GM18520 (cell line): ENCODE measurements around the gene TRIO.
"Not testable (repeated sequence)": the region's sequence is repeated elsewhere in the genome, so short reads cannot be mapped to it uniquely, and the experiment has no call there.

Source experiments
- ATAC-seq: cut with Tn5 transposase; IDR thresholded peaks from one replicate; pipeline ENCODE4 v1.9.1; 2021; ENCODE audit not compliant: unreplicated experiment

TRIO gene

DNA sequence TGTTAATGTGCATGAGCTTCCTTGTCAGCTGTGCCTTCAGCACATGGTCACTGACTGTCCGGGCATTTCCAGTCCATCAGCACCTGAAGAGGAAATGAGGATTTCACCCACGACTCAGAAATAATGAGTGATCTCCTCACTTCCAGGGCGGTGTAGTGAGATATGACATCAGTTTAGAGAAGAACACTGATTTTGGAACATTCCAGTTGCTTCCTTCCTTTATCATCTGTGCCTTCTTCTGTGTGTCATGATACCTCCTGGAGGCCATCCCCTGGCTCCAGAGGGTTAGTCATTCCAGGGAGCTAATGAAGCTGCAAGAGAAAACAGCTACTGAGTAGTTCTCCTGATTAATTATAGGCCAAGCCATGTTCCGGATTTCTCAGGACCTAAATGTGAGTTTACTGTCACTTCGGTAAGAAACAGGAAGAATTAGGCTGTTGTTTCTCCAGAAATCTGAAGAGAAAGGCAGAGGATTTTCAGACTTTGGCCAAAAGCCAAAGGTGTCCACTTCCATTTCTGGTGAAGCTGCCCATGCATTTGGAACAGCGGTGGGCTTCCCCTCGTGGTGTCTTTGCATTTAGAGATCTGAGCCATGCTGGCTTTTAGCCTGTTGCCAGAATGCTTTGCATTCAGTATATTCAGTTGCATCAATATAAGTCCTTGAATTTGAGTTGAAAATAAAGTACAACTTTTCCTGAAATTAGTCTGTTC lies 277.1 kb downstream of the TRIO start:
- ATAC-seq, result no peak

DNA sequence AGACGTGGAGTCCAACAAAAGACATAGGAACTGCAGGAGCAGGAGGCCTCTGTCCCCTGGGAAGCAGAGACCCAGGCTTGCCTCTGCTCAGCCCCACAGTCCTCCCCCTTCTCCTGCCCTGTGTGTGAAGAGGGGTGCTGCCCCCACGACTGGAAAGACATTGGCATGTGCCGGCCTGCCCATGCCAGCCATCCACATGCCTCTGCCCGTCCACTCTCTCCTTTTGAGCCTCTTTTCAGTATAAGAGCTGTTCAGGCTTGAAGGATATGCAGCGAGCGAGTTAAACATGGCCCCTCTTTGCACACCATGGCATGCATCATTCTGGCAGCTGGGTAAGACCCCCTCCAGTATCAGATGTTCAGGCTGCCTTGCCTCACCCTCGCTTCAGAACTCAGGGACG lies 278.7 kb downstream of the TRIO start:
- ATAC-seq, result no peak

DNA sequence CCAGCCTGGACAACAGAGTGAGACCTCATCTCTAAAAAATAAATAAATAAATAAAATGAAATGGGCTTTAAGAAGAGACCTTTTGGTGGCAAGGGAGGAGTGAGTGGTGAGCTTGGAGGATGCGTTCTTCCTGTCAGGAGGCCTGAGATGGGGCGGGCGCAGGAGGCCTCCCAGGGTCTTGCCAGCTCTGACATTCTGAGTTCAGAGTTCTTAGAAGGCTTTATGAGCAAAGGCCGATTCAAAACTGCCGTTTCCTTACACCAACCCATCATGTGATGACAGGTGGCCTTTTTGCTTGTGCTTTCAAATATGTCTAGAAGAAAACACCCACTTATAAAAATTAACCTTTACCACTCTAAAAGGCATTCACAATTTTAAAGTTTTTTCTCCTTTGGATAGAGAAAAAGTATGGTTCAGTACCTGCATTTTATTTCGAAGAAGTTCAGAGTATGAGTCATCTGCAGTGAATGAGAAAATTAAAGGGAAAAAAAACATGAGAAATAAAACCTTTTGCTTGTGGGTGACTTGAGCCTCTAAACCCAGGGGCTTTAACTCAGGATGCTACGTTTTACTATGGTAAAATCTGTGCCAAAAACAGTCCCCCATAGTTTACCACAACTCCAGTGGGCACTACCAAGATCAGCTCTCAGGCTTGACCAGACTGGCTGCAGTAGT lies 281.0 kb downstream of the TRIO start:
- no peak for ATAC-seq

DNA sequence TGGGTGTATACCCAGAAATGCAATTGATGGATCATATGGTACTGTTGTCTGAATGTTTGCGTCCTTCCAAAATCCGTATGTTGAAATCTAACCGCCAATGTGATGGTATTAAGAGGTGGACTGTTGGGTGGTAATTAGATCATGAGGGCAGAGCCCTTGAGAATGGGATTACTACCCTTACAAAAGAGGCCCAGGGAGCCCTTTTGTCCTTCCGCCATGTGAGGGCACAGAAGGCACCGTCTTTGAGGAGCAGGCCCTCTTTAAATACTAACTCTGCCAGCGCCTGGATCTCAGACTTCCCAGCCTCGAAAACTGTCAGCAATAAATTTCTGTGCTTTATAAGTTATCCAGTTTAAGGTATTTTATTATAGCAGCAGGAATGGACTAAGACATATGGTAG lies 282.4 kb downstream of the TRIO start:
- no peak for ATAC-seq

DNA sequence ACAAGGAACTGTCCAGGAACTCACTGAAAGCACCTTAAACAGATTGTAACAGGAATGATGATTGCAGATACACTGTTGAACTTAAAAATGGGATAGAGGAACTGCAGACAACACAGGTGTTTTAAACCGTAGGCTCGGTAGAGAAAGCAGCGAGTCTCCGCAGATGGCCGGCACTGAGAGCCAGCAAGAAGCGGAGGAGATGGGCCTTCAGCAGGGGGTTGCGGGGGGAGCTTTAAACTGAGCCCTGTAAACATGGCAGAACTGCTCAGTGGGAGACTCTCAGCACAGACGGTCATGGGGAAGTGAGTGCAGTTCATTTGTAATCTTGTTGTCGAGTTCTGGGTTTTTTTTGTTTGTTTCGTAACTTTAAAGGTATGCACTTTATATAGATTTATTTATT lies 283.4 kb downstream of the TRIO start:
- no peak for ATAC-seq

DNA sequence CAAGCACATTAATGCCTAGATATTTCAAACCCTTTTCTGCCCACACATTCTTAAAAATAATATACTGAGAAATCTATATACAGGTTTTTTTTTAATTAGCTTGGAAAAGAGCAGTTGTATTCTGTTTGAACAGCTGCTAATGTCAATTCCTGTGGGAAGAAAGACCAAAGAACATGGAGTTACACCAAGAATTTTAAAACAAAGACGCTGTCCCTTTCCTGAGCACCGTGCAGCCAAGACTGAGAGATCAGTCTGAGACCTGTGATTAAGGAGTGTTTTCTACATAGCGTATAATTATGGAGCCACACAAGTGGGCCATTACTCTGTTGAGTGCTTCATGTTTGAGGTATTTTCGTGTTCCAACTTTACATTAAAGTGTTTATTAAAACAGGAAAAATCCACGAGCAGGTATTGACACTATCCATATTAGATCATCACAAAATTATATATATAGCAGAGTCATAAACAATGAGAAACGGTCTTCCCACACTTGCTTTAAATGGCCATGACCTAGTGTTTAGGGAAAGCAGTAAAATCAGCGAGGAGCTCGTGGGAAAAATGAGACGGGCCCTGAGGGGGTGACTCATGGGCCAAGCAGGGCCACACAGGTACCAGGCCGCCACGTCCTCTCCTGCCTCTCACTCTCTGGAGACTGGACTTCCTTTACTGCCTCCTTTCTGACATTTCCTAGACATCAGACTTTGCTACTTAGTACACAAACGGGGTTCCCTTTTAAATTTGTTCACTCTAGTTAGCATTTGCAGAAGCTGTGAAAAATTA lies 285.4 kb downstream of the TRIO start:
- ATAC-seq, result no peak

DNA sequence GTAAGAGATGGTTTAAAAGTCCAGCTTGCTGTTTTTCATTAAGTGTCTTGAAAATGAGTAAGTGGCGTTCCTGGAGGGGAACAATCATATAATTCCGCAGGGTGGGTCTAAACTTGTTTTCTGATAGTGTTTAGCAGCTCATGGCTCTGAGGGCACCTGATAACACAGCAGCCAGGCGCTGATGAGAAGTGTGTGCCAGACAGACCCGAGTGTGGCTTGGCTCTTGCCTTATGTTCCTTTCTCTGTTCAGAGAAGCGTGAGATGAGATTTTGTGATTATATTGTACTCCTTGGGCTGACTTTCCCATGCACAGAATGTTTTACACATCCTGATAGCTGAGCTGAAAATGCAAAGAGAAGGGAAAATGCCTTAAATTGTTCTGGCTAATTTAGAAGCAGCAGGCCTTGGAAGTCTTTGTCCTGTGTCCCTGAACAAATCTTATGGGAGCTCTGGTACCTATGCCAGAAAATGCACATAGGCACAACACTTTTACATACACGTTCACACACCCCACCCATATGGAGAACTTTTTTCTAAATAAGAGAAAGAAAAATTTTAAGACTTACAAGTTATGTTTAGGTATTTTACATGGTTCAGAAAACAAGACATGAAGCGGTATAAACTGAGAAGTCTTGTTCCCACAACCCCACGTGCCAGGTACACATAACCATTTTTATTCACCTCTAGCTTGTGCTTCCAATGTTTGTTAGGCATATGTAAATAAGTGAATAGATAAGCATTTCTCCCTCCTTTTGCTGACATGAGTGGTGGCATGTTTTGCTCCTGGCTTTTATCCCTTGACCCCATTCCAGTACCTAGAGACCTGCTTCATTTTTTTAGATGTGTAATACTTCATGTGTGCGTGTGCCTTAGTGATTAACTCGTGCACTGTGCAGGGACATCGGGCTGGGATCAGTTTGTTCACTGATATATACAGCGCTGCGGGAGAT lies 286.2 kb downstream of the TRIO start:
- no peak for ATAC-seq

DNA sequence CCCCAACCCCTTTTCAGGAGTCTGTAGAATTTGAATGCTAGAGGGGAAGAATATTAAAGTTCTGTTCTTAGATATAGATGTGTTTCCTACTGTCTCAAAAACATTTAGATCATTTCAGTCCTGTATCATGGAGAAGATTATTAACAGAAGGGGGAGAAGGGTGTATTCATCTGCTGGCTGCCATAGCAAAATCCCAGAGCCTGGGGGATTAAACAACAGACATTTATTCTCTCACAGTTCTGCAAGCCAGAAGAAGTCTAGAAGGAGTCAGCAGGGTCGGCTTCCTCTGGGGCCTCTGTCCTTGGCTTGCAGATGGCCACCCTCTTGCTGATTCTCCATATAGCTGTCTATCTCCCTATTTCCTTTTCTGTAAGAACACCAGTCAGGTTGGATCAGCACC lies 288.4 kb downstream of the TRIO start:
- no peak for ATAC-seq

DNA sequence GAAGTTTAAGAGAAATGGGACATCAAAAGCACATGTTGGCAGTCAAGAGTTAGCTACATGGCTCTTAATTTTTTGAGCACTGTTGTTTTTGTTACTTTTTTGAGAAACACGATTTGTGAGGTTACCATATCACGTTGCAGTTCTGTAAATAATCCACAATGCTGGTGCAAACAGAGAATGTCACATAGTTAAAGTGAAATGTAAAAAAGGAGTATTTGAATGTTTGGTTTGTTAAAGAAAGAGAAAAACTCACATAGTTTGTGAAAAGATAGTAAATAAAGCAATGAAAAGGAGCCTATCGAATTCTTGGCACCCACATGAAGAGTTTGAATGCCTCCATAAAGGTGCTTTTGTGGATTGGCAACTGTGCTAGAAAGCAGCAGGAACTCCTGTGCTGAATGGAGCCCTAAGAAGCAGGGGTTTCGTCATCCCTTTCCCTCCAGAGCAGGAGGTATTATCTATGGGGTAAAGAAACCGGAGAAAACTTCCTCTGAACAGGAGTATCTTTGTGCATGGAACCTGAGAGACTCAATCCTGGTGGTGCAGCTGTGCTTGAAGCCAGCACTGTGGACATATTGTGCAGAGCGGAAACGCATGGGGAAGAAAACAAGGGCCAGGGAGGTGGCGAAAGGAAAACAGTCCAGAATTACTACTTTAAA lies 289.9 kb downstream of the TRIO start:
- ATAC-seq, result no peak

DNA sequence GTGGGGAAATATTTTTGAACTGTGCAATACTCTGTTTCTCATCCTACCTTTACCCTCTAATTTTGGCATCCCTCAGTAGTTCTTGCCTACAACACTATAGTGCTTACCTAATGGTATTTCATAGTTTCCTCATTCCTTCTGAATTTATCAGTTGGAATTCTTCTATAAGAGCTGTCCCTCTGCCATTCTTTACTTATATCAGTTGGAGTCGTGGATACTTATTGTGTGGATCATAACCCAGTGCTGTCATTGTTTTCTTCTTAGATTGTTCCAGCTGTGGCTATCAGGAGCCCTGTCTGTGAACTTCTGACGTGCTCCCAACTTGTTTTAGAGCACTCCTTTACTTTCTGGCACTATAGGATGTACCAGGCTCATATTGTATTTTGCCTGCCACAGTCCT lies 292.3 kb downstream of the TRIO start:
- no peak for ATAC-seq

DNA sequence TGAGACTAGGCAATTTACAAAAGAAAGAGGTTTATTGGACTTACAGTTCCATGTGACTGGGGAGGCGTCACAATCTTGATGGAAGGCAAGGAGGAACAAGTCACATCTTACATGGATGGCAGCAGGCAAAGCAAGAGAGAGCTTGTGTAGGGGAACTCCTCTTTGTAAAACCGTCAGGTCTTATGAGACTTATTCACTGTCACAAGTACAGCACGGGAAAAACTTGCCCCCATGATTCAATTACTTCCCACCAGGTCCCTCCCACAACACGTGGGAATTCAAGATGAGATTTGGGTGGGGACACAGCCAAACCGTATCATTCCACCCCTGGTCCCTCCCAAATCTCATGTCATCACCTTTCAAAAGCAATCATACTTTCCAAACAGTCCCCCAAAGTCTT lies 293.0 kb downstream of the TRIO start:
- not testable (repeated sequence) for ATAC-seq

DNA sequence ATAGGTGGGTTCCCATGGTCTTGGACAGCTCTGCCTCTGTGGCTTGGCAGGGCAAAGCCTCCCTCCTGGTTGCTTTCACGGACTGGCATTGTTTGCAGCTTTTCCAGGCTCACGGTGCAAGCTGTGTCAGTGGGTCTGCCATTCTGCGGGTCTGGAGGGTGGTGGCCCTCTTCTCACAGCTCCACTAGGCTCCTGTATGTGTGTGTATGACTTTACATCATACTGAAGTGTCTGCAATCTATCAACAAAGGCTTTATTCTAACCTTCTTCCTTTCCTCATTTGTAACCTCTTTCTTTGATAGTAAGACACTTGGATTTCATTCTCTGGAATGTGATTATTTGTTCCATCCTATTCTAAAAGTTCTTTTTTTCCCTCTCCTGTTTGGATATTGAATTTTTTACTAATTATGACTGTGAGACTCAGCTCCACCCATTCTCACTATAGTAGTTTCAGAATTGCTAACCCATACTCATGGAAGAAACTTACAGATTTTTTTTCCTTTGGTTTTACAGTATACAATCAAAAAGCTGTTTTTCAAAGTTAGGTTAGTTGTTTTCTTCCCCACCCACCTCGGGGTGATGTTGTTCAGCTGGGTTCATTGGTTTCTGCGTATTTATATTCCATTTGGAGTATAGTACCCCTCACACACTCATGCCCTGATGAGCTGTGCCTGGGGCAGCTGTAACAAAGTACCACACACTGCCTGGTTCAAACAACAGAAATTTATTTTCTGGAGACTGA lies 293.8 kb downstream of the TRIO start:
- no peak for ATAC-seq

DNA sequence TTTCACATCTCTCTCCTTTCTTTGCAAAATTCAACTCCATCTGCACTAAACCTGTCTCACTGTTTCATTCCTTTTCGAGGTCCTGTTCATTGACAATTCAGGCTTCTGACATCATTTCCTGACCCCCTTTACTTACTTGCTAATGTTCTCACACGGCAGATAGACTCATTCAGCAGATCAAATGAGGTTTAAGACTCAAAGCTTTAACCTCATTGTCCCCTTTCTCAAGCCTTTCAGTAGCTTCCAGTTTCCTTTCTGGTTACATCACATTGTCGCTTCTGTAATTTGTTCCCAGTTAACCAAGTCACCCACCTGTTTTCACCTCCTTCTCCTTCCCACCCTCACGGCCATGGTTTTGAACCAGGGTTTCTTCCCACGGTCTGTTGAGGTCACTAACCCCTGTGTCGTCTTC lies 295.1 kb downstream of the TRIO start:
- no peak for ATAC-seq

DNA sequence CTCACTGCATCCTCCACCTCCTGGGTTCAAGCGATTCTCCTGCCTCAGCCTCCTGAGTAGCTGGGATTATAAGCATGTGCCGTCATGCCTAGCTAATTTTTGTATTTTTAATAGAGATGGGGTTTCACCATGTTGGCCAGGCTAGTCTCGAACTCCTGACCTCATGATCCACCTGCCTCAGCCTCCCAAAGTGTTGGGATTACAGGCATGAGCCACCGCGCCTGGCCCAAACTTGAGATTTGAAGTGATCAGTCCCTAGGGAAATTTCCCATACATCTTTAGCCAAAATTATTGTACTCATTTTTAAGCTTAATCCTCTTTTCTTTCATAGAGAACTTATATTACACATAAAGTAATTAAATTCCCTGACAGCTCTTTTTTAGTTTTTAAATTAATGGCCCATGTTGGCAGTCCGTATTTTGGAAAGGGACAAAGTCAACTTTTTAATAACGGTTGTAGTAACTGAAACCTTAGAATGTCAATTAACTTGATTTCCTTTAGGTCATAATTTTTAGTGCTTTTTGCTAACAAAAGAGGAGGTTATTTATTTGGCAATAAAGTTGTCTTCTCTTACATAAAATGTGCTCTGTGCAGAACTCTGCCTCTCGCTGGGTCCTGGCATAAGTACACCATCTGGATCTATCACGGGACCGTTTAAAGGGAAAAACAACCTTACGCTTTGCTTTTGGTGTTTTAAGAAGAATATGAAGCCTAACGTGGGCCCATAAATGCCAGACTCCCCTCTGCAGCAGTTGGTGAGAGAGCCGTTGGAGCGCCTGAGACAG lies 296.1 kb downstream of the TRIO start:
- no peak for ATAC-seq

DNA sequence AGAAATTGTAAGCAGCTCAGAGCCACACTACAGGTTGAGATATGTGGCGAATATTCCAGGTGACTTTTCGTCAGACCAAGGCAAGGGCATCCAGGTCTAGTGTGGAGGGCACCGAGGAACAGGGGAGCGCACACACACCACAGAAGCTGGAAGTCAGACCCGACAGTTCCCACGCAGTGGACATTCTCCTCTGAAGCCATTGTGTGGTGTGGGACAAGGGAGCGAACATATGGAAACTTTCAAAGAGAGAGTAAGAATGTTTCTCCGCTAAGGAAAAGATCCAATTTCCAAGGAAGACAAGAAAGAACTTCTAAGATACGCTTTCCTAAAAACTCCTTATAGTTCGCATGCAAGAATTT lies 297.1 kb downstream of the TRIO start:
- no peak for ATAC-seq

DNA sequence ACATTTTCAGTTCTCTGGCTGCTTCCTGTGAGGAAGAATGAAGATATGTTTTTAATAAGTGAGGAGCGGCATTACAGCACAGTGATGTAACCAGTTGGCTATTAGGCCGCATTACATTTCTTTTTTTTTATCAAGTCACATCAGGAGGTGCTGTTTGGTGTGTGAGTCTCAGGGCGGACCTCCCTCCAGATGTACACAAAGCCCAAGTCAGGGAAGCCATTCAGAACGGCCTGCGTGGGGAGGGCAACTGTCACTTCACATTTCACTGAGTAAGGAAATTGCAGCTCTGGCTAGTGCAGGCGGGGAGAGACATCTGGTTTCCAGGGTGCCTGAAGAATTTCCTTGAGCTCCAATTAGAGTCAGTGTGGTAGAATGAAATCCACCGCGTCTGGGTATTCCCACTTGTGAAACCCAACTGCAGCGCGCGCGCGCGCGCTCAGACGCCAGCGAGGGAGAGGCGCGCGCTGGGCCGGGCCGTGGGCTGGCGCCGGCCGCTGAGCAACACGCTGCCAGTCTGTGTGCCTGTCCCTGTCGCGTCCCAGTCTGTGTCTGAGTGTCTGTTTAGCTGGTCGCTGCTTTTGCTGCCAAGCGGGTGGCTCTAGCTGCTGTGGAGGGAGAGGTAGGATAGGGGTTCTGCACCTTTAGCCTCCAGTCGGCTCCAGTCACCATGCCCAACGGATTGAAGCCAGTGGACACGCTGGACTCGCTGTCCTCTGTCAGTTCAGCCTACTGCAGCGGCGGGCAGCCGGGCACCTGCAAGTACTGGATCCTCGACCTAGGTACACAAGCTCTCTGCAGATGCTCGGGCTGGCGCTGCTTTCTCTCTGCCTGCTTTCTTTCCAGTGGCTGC lies 297.7 kb downstream of the TRIO start:
- no peak for ATAC-seq

DNA sequence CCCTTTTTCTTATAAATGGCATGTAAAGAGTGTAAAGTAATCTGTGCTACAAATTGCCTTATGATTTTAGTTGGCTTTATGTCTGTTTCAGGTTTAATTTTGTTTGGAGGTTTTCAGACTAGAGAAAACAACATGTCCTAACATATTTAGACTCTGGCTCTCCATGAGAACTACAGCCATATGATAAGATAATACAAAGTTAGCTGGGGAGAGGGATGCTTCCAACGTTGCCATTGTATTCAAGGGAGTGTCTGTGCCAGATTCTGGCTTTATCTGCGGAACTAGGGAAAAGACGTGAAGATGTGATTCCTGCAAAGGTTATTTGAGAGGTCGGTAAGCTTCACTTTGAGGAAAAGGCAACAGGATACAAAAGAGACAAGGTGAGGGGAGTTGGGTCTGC lies 298.5 kb downstream of the TRIO start:
- no peak for ATAC-seq

DNA sequence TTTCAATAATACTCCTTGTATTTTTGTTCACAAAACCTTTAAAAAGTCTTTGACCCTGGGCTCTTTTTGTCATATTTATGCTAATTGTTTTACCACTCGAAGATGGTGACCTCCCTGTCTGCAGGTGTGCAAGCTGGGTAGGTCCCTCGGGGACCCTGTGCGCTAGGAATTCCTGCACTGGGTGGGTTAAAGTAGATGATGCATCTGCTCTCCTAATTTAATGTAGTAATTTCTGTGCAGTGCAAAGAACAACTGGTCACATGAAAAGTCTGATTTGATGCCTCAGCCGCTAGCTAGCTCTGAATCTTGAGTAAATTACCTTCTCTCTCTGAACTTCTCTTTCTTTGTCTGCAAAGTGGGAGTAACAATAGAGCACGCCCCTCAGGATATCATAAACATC lies 299.4 kb downstream of the TRIO start:
- no peak for ATAC-seq
